Measurements from ENCODE around the gene FAM221A.

FAM221A gene

DNA sequence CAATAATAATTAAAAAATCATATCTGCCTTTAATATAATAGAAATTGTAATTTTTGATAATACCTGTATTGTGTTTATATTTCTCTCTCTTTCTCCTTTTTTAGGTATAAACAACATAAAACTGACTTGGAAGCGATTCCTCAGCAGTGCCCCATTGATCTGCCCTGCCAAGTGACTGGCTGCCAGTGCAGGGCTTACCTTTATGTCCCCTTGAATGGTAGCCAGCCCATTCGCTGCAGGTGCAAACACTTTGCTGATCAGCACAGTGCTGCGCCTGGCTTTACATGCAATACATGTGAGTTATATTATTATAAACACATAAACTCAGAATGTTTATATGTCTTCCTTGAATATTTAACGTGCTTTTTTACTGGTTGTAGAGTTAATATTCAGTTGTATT lies 9.2 kb downstream of the FAM221A start:
- no peak overlapping the region for H2BK5ac ChIP-seq (ENCODE audit: low read length)

DNA sequence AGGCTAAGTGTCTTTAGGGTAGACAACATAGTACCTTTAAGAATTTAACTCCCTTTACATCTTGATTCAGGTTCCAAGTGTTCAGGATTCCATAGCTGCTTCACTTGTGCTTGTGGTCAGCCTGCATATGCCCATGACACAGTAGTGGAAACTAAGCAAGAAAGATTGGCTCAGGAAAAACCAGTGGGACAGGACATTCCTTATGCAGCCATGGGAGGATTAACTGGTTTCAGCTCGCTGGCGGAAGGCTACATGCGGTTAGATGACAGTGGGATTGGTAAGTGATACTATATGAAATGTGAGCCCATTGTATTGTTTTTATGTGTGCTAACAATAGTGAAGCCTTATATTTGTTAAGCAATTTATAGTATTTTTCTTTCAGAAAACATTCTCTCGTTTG lies 11.3 kb downstream of the FAM221A start:
- Histone ChIP-seq H2BK120ac (ENCODE audit: low read depth, low read length) (no peak overlapping the region), H3K36me3 (replicated peaks in 1 of 2; ENCODE audit: control insufficient read depth in 2 of 2, insufficient read depth in 2 of 2, low read length in 2 of 2) (peaks cover 3 to 76% of the 10 kb centered on the region in 2 donors), H3K4me3 (ENCODE audit: low read length in 2 of 2) (no peak overlapping the region), H3K27ac (replicated peaks; ENCODE audit: low read length) (no peak overlapping the region), H3K27me3 (ENCODE audit: control insufficient read depth in 3 of 3, insufficient read depth in 3 of 3, low read depth in 1 of 3, low read length in 3 of 3) (no peaks in the 10 kb centered on the region), H3K4me1 (ENCODE audit: control insufficient read depth in 2 of 2, insufficient read depth in 1 of 2, low read depth in 1 of 2, low read length in 2 of 2) (no peaks in the 10 kb centered on the region), H2BK15ac (ENCODE audit: low read length) (no peak overlapping the region), H3K9ac (ENCODE audit: low read depth, low read length, poor library complexity) (no peak overlapping the region), H2AFZ (ENCODE audit: low read length) (no peak overlapping the region), H2BK12ac (ENCODE audit: low read length) (no peak overlapping the region), H3K18ac (ENCODE audit: low read length) (no peak overlapping the region), H4K91ac (ENCODE audit: low read depth, low read length, poor library complexity) (no peak overlapping the region), H2AK5ac (ENCODE audit: low read depth, low read length) (no peak overlapping the region), H3K14ac (ENCODE audit: low read length) (no peak overlapping the region), H4K8ac (ENCODE audit: low read depth, low read length) (no peak overlapping the region), H3K23ac (ENCODE audit: low read depth, low read length, poor library complexity) (no peak overlapping the region), H3K4ac (ENCODE audit: low read length) (no peak overlapping the region), H3K9me3 (replicated peaks in 1 of 2; ENCODE audit: control insufficient read depth in 2 of 2, insufficient read depth in 1 of 2, low read depth in 1 of 2, low read length in 2 of 2) (peaks cover 1 to 4% of the 10 kb centered on the region in 2 donors), H3K79me1 (ENCODE audit: low read depth, low read length) (no peaks in the 10 kb centered on the region), H2BK5ac (ENCODE audit: low read length) (no peak overlapping the region), H3K4me2 (ENCODE audit: insufficient read depth, low read length, poor library complexity, severe bottlenecking) (no peak overlapping the region)
- no CpG with 5 or more reads among the region's 4 CpGs for WGBS, 2 donors (ENCODE audit: extremely low coverage in 2 of 2, insufficient read length in 2 of 2, insufficient replicate concordance in 1 of 2)
- DNase-seq (ENCODE audit: low spot score) = no peak

More for the DNA sequence above, 9.2 kb downstream of the FAM221A start:
- Histone ChIP-seq H4K8ac (ENCODE audit: low read depth, low read length) (no peak overlapping the region), H2BK120ac (ENCODE audit: low read depth, low read length) (no peak overlapping the region), H4K91ac (ENCODE audit: low read depth, low read length, poor library complexity) (no peak overlapping the region), H3K9ac (ENCODE audit: low read depth, low read length, poor library complexity) (no peak overlapping the region), H3K4me3 (ENCODE audit: low read length in 2 of 2) (no peak overlapping the region), H3K4me1 (ENCODE audit: control insufficient read depth in 2 of 2, insufficient read depth in 1 of 2, low read depth in 1 of 2, low read length in 2 of 2) (no peaks in the 10 kb centered on the region), H3K4ac (ENCODE audit: low read length) (no peak overlapping the region), H3K4me2 (ENCODE audit: insufficient read depth, low read length, poor library complexity, severe bottlenecking) (no peak overlapping the region), H2AFZ (ENCODE audit: low read length) (no peak overlapping the region), H3K27me3 (ENCODE audit: control insufficient read depth in 3 of 3, insufficient read depth in 3 of 3, low read depth in 1 of 3, low read length in 3 of 3) (no peaks in the 10 kb centered on the region), H3K14ac (ENCODE audit: low read length) (no peak overlapping the region), H3K23ac (ENCODE audit: low read depth, low read length, poor library complexity) (no peak overlapping the region), H2BK15ac (ENCODE audit: low read length) (no peak overlapping the region), H3K79me1 (ENCODE audit: low read depth, low read length) (no peaks in the 10 kb centered on the region), H3K27ac (replicated peaks; ENCODE audit: low read length) (no peak overlapping the region), H3K18ac (ENCODE audit: low read length) (no peak overlapping the region), H3K36me3 (replicated peaks in 1 of 2; ENCODE audit: control insufficient read depth in 2 of 2, insufficient read depth in 2 of 2, low read length in 2 of 2) (peaks cover 3 to 71% of the 10 kb centered on the region in 2 donors), H2AK5ac (ENCODE audit: low read depth, low read length) (no peak overlapping the region), H2BK12ac (ENCODE audit: low read length) (no peak overlapping the region), H3K9me3 (replicated peaks in 1 of 2; ENCODE audit: control insufficient read depth in 2 of 2, insufficient read depth in 1 of 2, low read depth in 1 of 2, low read length in 2 of 2) (peaks cover 1 to 4% of the 10 kb centered on the region in 2 donors)
- WGBS, 2 donors (ENCODE audit: extremely low coverage in 2 of 2, insufficient read length in 2 of 2, insufficient replicate concordance in 1 of 2) = no CpG with 5 or more reads among the region's 4 CpGs
- no peak for DNase-seq (ENCODE audit: low spot score)

GRCh38 chr7:23693224-23693623 lies 13.2 kb downstream of the FAM221A start:
- H3K14ac ChIP-seq (ENCODE audit: low read length) = no peak overlapping the region
- H2AK5ac ChIP-seq (ENCODE audit: low read depth, low read length) = no peak overlapping the region
- no peak overlapping the region for H2BK120ac ChIP-seq (ENCODE audit: low read depth, low read length)
- H2AFZ ChIP-seq (ENCODE audit: low read length) = no peak overlapping the region
- no peak overlapping the region for H2BK15ac ChIP-seq (ENCODE audit: low read length)
- peaks cover 2 to 84% of the 10 kb centered on the region in 2 donors for H3K36me3 ChIP-seq (replicated peaks in 1 of 2; ENCODE audit: control insufficient read depth in 2 of 2, insufficient read depth in 2 of 2, low read length in 2 of 2)
- no peak overlapping the region for H3K4me2 ChIP-seq (ENCODE audit: insufficient read depth, low read length, poor library complexity, severe bottlenecking)
- no peak overlapping the region for H4K8ac ChIP-seq (ENCODE audit: low read depth, low read length)
- H3K4me1 ChIP-seq (ENCODE audit: control insufficient read depth in 2 of 2, insufficient read depth in 1 of 2, low read depth in 1 of 2, low read length in 2 of 2) = no peaks in the 10 kb centered on the region
- no peaks in the 10 kb centered on the region for H3K79me1 ChIP-seq (ENCODE audit: low read depth, low read length)
- H3K23ac ChIP-seq (ENCODE audit: low read depth, low read length, poor library complexity) = no peak overlapping the region
- no peak overlapping the region for H3K27ac ChIP-seq (replicated peaks; ENCODE audit: low read length)
- H2BK12ac ChIP-seq (ENCODE audit: low read length) = no peak overlapping the region
- H4K91ac ChIP-seq (ENCODE audit: low read depth, low read length, poor library complexity) = no peak overlapping the region
- no peaks in the 10 kb centered on the region for H3K27me3 ChIP-seq (ENCODE audit: control insufficient read depth in 3 of 3, insufficient read depth in 3 of 3, low read depth in 1 of 3, low read length in 3 of 3)
- H3K4me3 ChIP-seq (ENCODE audit: low read length in 2 of 2) = no peak overlapping the region
- no peak overlapping the region for H3K18ac ChIP-seq (ENCODE audit: low read length)
- H2BK5ac ChIP-seq (ENCODE audit: low read length) = no peak overlapping the region
- no peak for DNase-seq (ENCODE audit: low spot score)
- peaks cover 1 to 4% of the 10 kb centered on the region in 2 donors for H3K9me3 ChIP-seq (replicated peaks in 1 of 2; ENCODE audit: control insufficient read depth in 2 of 2, insufficient read depth in 1 of 2, low read depth in 1 of 2, low read length in 2 of 2)
- H3K4ac ChIP-seq (ENCODE audit: low read length) = no peak overlapping the region
- no peak overlapping the region for H3K9ac ChIP-seq (ENCODE audit: low read depth, low read length, poor library complexity)

DNA sequence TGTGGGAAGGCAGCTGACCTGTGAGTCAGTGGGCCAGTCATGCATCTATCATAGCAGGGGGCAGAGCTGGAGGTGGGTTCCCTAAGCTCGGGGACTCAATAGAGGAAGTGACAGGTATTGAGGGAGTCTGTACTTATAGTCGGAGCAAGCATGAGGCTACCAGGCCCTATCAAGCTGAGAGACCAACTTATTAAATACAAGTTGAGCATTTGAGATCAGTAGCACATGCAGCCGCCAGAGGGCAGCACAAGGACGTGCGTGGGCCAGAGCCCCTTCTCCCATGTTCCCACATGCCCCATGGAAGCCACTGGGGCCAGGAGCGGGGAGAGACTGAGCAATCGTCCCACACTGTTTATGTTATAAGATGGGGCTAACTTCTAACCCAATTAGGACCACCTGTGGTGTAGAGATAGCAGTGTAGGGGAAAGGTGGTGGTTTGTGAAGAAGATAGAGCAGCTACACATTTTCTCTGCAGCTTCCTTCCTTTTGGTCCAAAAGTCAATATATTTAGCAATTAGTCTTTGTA lies 17.0 kb downstream of the FAM221A start:
- H3K18ac ChIP-seq (ENCODE audit: low read length) = no peak overlapping the region
- H3K27ac ChIP-seq (replicated peaks; ENCODE audit: low read length) = no peak overlapping the region
- no peaks in the 10 kb centered on the region for H3K4me1 ChIP-seq (ENCODE audit: control insufficient read depth in 2 of 2, insufficient read depth in 1 of 2, low read depth in 1 of 2, low read length in 2 of 2)
- H3K23ac ChIP-seq (ENCODE audit: low read depth, low read length, poor library complexity) = no peak overlapping the region
- no peak overlapping the region for H3K4ac ChIP-seq (ENCODE audit: low read length)
- DNase-seq (ENCODE audit: low spot score) = peak; percentile 46
- no peak overlapping the region for H2BK120ac ChIP-seq (ENCODE audit: low read depth, low read length)
- H3K4me3 ChIP-seq (ENCODE audit: low read length in 2 of 2) = no peak overlapping the region
- peak overlapping the region; percentile 27 for H2AFZ ChIP-seq (ENCODE audit: low read length)
- H4K91ac ChIP-seq (ENCODE audit: low read depth, low read length, poor library complexity) = no peak overlapping the region
- no peak overlapping the region for H3K14ac ChIP-seq (ENCODE audit: low read length)
- no peaks in the 10 kb centered on the region for H3K79me1 ChIP-seq (ENCODE audit: low read depth, low read length)
- H2BK15ac ChIP-seq (ENCODE audit: low read length) = no peak overlapping the region
- no peak overlapping the region for H3K9ac ChIP-seq (ENCODE audit: low read depth, low read length, poor library complexity)
- no peak overlapping the region for H3K4me2 ChIP-seq (ENCODE audit: insufficient read depth, low read length, poor library complexity, severe bottlenecking)
- peaks cover 0 to 86% of the 10 kb centered on the region in 2 donors for H3K36me3 ChIP-seq (replicated peaks in 1 of 2; ENCODE audit: control insufficient read depth in 2 of 2, insufficient read depth in 2 of 2, low read length in 2 of 2)
- no CpG with 5 or more reads among the region's 7 CpGs for WGBS, 2 donors (ENCODE audit: extremely low coverage in 2 of 2, insufficient read length in 2 of 2, insufficient replicate concordance in 1 of 2)
- no peak overlapping the region for H4K8ac ChIP-seq (ENCODE audit: low read depth, low read length)
- peaks cover 1 to 4% of the 10 kb centered on the region in 2 donors for H3K9me3 ChIP-seq (replicated peaks in 1 of 2; ENCODE audit: control insufficient read depth in 2 of 2, insufficient read depth in 1 of 2, low read depth in 1 of 2, low read length in 2 of 2)
- no peaks in the 10 kb centered on the region for H3K27me3 ChIP-seq (ENCODE audit: control insufficient read depth in 3 of 3, insufficient read depth in 3 of 3, low read depth in 1 of 3, low read length in 3 of 3)
- no peak overlapping the region for H2AK5ac ChIP-seq (ENCODE audit: low read depth, low read length)
- H2BK5ac ChIP-seq (ENCODE audit: low read length) = no peak overlapping the region
- no peak overlapping the region for H2BK12ac ChIP-seq (ENCODE audit: low read length)
